ENCODE results near the gene OR52N1. TPM values are rescaled to one million over a fixed set of nuclear protein-coding genes. Genes with fewer than 3 reads are reported as not detected.

The OR52N1 gene
- not detected for total RNA-seq

GRCh38 chr11:5791165-5791564, at the start of gene OR52N1:
Gene OR52N1 (minus strand): TSS chr11:5791265. CDS start chr11:5788816, 2,449 bp downstream.

DNA sequence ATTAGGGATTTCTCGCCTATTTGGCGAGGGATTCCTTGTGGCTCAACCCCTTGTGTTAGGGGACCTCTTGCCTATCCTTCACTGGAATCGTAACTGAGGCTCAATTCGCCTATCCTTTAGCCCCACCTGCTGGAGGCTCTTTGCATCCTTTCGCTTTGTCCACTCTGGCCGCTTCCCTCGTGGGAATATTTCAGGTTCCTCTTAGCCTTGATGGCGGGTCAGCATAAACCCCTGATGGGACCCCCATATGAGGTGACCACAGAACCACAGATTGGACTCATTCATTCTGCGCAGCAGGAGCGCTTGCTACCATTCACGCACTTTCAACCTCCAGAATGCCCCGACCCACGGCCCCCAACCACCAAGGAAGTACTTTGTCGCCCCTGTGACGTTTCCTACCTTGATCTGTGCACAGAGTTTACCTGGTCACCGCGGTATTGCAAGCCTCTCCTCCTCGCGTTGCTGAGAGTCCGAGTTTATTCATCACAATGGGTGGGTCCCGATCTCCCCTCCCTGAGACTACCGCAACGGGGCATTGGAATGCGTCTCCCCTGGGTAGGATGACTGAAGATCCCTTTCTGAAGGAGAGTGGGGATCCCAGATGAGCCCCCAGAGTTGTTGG, 17.5 kb upstream of the OR52N1 start, which contains the start of gene OR52N2:
Gene OR52N2 (plus strand): TSS at position 425 of the 622 bp plus-strand sequence. CDS start 11,412 bp downstream, outside the sequence.

DNA sequence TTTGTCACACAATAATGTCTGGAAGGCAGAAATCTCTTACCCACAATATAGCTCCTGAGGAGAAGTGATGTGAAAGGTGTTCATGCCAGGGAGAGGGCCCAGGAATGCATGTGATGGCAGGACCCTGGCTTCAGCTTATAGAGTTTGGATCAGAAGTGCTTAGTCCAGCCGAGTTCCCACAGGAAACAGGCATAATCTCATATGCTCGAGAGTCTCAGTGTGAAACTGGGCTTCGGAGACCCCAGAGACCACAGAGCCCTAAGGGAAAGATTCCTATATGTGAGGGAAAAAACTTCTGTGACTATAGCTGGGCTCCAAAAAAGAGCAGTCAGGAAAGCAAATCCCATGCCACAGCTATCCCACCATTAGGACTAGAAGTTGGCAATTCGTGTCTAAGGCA, 7.8 kb downstream of the OR52N1 start, which contains the start of gene OR52N5:
Gene OR52N5 (minus strand): TSS at position 101 of the 400 bp plus-strand sequence. CDS start 4,721 bp downstream, outside the sequence.

DNA sequence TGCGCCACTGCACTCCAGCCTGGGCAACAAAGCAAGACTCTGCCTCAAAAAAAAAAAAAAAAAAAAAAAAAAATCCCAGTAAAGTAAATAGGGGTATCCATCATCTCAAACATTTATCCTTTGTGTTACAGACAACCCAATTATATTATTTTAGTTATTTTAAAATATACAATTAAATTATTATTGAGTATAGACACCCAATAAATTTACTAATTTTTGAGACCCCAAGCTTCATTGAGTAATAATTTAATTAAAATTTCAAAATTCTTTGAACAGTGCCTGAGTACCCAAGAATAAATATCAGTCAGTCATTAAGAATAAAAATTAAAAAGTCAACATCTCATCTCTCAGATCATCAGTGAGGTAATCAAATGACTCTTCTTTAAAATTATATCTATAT, 37.1 kb downstream of the OR52N1 start, which contains the start of gene OR52N4:
Gene OR52N4 (plus strand): TSS at position 301 of the 400 bp plus-strand sequence. CDS start 498 bp downstream, outside the sequence.

Other genes with a start within 250 kb of the OR52N1 start
- under 1 TPM in 1 of 2 donors, not detected in 1; 0.69 TPM for gene OR52H1, start 242.7 kb downstream of the OR52N1 start, total RNA-seq
- not detected for gene OR52B6, start 210.4 kb downstream of the OR52N1 start, total RNA-seq
- 1 to 10 TPM; 4.5 to 8.7 TPM for gene TRIM6, start 194.6 kb downstream of the OR52N1 start, total RNA-seq
- 10 to 100 TPM; 19.3 to 26.6 TPM for gene TRIM34, start 166.3 kb downstream of the OR52N1 start, total RNA-seq
- gene TRIM5, start 106.2 kb downstream of the OR52N1 start, total RNA-seq: 10 to 100 TPM; 66.8 to 72.6 TPM
- gene TRIM22, start 101.5 kb downstream of the OR52N1 start, total RNA-seq: 100 to 1,000 TPM; 117 to 188 TPM
- gene OR56B1, start 54.8 kb downstream of the OR52N1 start, total RNA-seq: not detected
- not detected for gene OR52N4, start 37.0 kb downstream of the OR52N1 start, total RNA-seq
- gene OR52N5, start 7.9 kb downstream of the OR52N1 start, total RNA-seq: not detected
- not detected for gene OR52N2, start 17.7 kb upstream of the OR52N1 start, total RNA-seq
- under 1 TPM in 1 of 2 donors, not detected in 1; 0.69 TPM for gene OR52E6, start 50.6 kb upstream of the OR52N1 start, total RNA-seq
- gene OR52E8, start 66.4 kb upstream of the OR52N1 start, total RNA-seq: not detected
- not detected for gene OR52E4, start 89.4 kb upstream of the OR52N1 start, total RNA-seq
- gene OR52E5, start 101.9 kb upstream of the OR52N1 start, total RNA-seq: not detected
- not detected for gene OR56A3, start 151.0 kb upstream of the OR52N1 start, total RNA-seq
- not detected for gene OR56A5, start 177.2 kb upstream of the OR52N1 start, total RNA-seq
- not detected for gene OR52L1, start 195.7 kb upstream of the OR52N1 start, total RNA-seq
- gene OR56A4, start 215.7 kb upstream of the OR52N1 start, total RNA-seq: not detected
- gene OR56A1, start 239.5 kb upstream of the OR52N1 start, total RNA-seq: not detected

Data from melanocyte of skin (primary cell).